K562 (cell line): ENCODE data around the gene RHBG. TPM values are rescaled to one million over a fixed set of nuclear protein-coding genes. Genes with fewer than 3 reads are reported as not detected.

Source experiments
- ATAC-seq: fragments of 200-7000 bp; cut with Tn5 transposase; 3 replicates; pipeline ENCODE4 v1.9.1; 2020; ENCODE audit warnings: moderate library complexity
- BruUV-seq: library from RNA; stranded (reverse); fragments of 400-500 nt; replicated peaks from 2 replicates; lab custom pipeline; 2021; lab: Mats Ljungman, UMichigan
- CTCF ChIA-PET: fragments of 300-600 bp; formaldehyde crosslinking; extraction: SDS; loops from one replicate; lab custom pipeline; 2021; ENCODE audit warnings: low intra/inter-chr PET ratio; lab: Yijun Ruan, JAX
- POLR2A ChIA-PET: fragments of 300-600, 350-650 bp; sonication (Branson Sonifier 250); formaldehyde crosslinking; extraction: SDS; loops from one replicate; lab custom pipeline; 2021; ENCODE audit warnings: antibody characterized with exemption, inconsistent platforms; lab: Yijun Ruan, JAX
- DNase-seq, 4 experiments: peaks; one replicate each; pipeline versions ENCODE4 v3.0.0 to v3.0.0-alpha.2; 2011 to 2018; ENCODE audit warnings: low spot score in 3 of 4, mixed read lengths in 3 of 4; ENCODE audit errors: extremely low read depth in 1 of 4
- FAIRE-seq: peaks from 2 replicates; lab custom pipeline; 2011; peaks lifted over from hg19 to GRCh38; lab: Jason Lieb, UNC
- H2AFZ ChIP-seq: 2 replicates; pipeline ENCODE4 v1.6.0; 2011; ENCODE audit warnings: low read depth, low read length, control low read depth, inconsistent platforms
- H3K27ac ChIP-seq: fragments of 200-600 bp; 3 replicates; pipeline ENCODE4 v1.8.0; 2011; ENCODE audit warnings: low read depth, mild to moderate bottlenecking, control low read depth, inconsistent platforms, low read length, moderate library complexity, mixed read lengths; ENCODE audit errors: extremely low read depth
- H3K27me3 ChIP-seq, 2 experiments: fragments of 300-600 bp in 1 of 2; 2 replicates in 1 of 2; 3 replicates in 1 of 2; pipeline versions ENCODE4 v1.6.0 to v1.8.0; 2011; ENCODE audit warnings: inconsistent platforms in 2 of 2, low read length in 2 of 2, mild to moderate bottlenecking in 1 of 2, mixed read lengths in 1 of 2, moderate library complexity in 1 of 2; ENCODE audit not compliant: control insufficient read depth in 2 of 2, insufficient read depth in 2 of 2
- H3K36me3 ChIP-seq: fragments of 300-600 bp; 3 replicates; pipeline ENCODE4 v1.8.0; 2011; ENCODE audit warnings: mild to moderate bottlenecking, low read length, inconsistent platforms; ENCODE audit not compliant: control insufficient read depth, insufficient read depth
- H3K4me1 ChIP-seq, 2 experiments: fragments of 200-600 bp in 1 of 2; replicated peaks in 1 of 2; 2 replicates in 1 of 2; 3 replicates in 1 of 2; pipeline versions ENCODE4 v1.5.1 to v1.8.0; 2011; ENCODE audit warnings: inconsistent platforms in 2 of 2, low read length in 2 of 2, mild to moderate bottlenecking in 1 of 2, mixed read lengths in 1 of 2, moderate library complexity in 1 of 2; ENCODE audit not compliant: control insufficient read depth in 2 of 2, insufficient read depth in 2 of 2
- H3K4me2 ChIP-seq: 2 replicates; pipeline ENCODE4 v1.6.1; 2011; ENCODE audit warnings: low read length, control low read depth, inconsistent platforms, mixed read lengths; ENCODE audit not compliant: insufficient read depth
- H3K4me3 ChIP-seq: fragments of 200-600 bp; sonication (generic), shearing (Covaris generic); 2 replicates; pipeline ENCODE4 v1.5.1; 2016; ENCODE audit warnings: control low read depth, inconsistent platforms
- H3K79me2 ChIP-seq: fragments of 200-600 bp; 3 replicates; pipeline ENCODE4 v1.8.0; 2011; ENCODE audit warnings: low read length, inconsistent platforms; ENCODE audit not compliant: control insufficient read depth, insufficient read depth
- H3K9ac ChIP-seq, 2 experiments: 2 replicates each; pipeline versions ENCODE4 v1.6.0 to v1.6.1; 2011; ENCODE audit warnings: low read depth in 2 of 2, low read length in 2 of 2, control low read depth in 1 of 2, inconsistent platforms in 1 of 2, mild to moderate bottlenecking in 1 of 2, mixed read lengths in 1 of 2; ENCODE audit not compliant: insufficient read depth in 1 of 2
- H3K9me1 ChIP-seq: one replicate; pipeline ENCODE4 v1.6.0; 2011; ENCODE audit warnings: inconsistent platforms, mild to moderate bottlenecking, low read length, moderate library complexity; ENCODE audit not compliant: control insufficient read depth, insufficient read depth
- H3K9me3 ChIP-seq: replicated peaks from 2 replicates; pipeline ENCODE4 v1.5.1; 2011; ENCODE audit warnings: low read depth, low read length, inconsistent platforms; ENCODE audit not compliant: control insufficient read depth, insufficient read depth
- H4K20me1 ChIP-seq: replicated peaks from 2 replicates; pipeline ENCODE4 v1.6.1; 2011; ENCODE audit warnings: low read length, inconsistent platforms, mixed read lengths; ENCODE audit not compliant: control insufficient read depth, insufficient read depth
- HNRNPUL1 ChIP-seq: fragments of 200-400 bp; formaldehyde crosslinking; IDR thresholded peaks from 2 replicates; pipeline ENCODE4 v1.6.1; 2017; ENCODE audit warnings: low read length
- MCM3 ChIP-seq: fragments of 450-650 bp; IDR thresholded peaks from 2 replicates; pipeline ENCODE4 v1.6.1; 2016
- U2AF2 ChIP-seq: fragments of 200-400 bp; formaldehyde crosslinking; optimal IDR thresholded peaks from 2 replicates; pipeline ENCODE3; 2017; ENCODE audit warnings: low read depth, mild to moderate bottlenecking, low read length
- ZFP91 ChIP-seq: sonication (generic); formaldehyde crosslinking; IDR thresholded peaks from 2 replicates; pipeline ENCODE4 v1.8.0; 2022; ENCODE audit warnings: mild to moderate bottlenecking, missing genetic modification reagents
- WGBS: fragments of 100-300 bp; shearing (Covaris generic); methylation state at CpG from one replicate; pipeline ENCODE4 v1.1.6; 2016; ENCODE audit warnings: low coverage, mixed read lengths; ENCODE audit not compliant: insufficient coverage; ENCODE audit errors: missing lambda C conversion rate; 5-methylcytosine and 5-hydroxymethylcytosine counted together
- in situ Hi-C: fragments of 300-500 bp; cut with MboI; formaldehyde crosslinking; loops from 4 replicates; pipeline ENCODE4 v1.15.0; 2018; ENCODE audit warnings: inconsistent platforms, mixed read lengths
- intact Hi-C: fragments of 100-400 bp; cut with micrococcal nuclease; formaldehyde crosslinking; loops from 2 replicates; pipeline ENCODE4 v1.14.2; 2022
- polyA plus RNA-seq, 8 experiments: library from polyadenylated mRNA; depleted of rRNA in 4 of 8; stranded (reverse) in 5 of 8; unstranded in 3 of 8; fragments of >200 nt; fragmentation: Nextera tagmentation in 2 of 8; fragmentation: Illumina TruSeq in 1 of 8; extraction: Ambion mirVana in 2 of 8; extraction: Trizol in 1 of 8; gene quantifications; 2 replicates each; pipeline versions ENCODE4 v1.2.1 to v1.2.3, GENCODE V29; 2011 to 2014; ENCODE audit warnings: inconsistent platforms in 1 of 8, missing spikeins in 1 of 8
- total RNA-seq, 7 experiments: library from RNA; depleted of rRNA in 6 of 7; stranded (reverse); fragments of >200 nt in 6 of 7; fragmentation: Illumina TruSeq in 2 of 7; extraction: Trizol in 2 of 7; gene quantifications; 2 replicates each; pipeline versions ENCODE4 v1.2.1 to v1.2.3, GENCODE V29; 2011 to 2021; ENCODE audit warnings: low replicate concordance in 1 of 7

The RHBG gene
- total and polyA plus RNA-seq, 9 of the 15 experiments (the other 6 are each of a cell fraction or from before 2014, with no cell fraction given): not detected

GRCh38 chr1:156425943-156426342, 56.9 kb downstream of the RHBG start:
- CTCF ChIA-PET: no interaction called here

More at GRCh38 chr1:156425943-156426342, 56.9 kb downstream of the RHBG start:
- no peaks in the 10 kb centered on the region for H4K20me1 ChIP-seq
- TF ChIP-seq ZFP91 (CRISPR knock-in tag) (no peak), U2AF2 (no peak), MCM3 (0 out of 2 replicates have a peak, but pooled peaks have one; percentile 34), HNRNPUL1 (no peak)
- intact Hi-C loops (no loop called here), in situ Hi-C loops (no loop called here)
- H3K4me1 ChIP-seq: peaks cover 25 to 38% of the 10 kb centered on the region in 2 experiments; a peak in 4 of 5 replicates
- no peak overlapping the region for H3K4me3 ChIP-seq
- H3K36me3 ChIP-seq: no peaks in the 10 kb centered on the region
- H2AFZ ChIP-seq: no peak overlapping the region
- BruUV-seq: no TSS peak
- no peaks in the 10 kb centered on the region for H3K9me3 ChIP-seq
- H3K27ac ChIP-seq: no peak overlapping the region
- WGBS: 47% methylated on average over 7 of the region's 7 CpGs
- no peak overlapping the region for H3K4me2 ChIP-seq
- POLR2A ChIA-PET: interaction anchor here (0.6 to 0.7 kb wide), 2 partner anchors 81 to 106 kb away, joined by 3 read pairs; no protein-coding TSS in a partner anchor
- ATAC-seq (no peak), DNase-seq (no peak), FAIRE-seq (no peak)
- peaks cover 13 to 28% of the 10 kb centered on the region in 2 experiments; a peak in 4 of 5 replicates for H3K27me3 ChIP-seq
- no peak overlapping the region for H3K9ac ChIP-seq
- H3K9me1 ChIP-seq: no peaks in the 10 kb centered on the region
- no peaks in the 10 kb centered on the region for H3K79me2 ChIP-seq
